Smooth muscle cell (in vitro differentiated cells): ENCODE results near the gene BICDL1. TPM values are rescaled to one million over a fixed set of nuclear protein-coding genes. Genes with fewer than 3 reads are reported as not detected.

Source experiments
- DNase-seq: peaks from one replicate; lab custom pipeline; 2025; ENCODE audit not compliant: unreplicated experiment; lab: John Stamatoyannopoulos, UW
- H2AFZ ChIP-seq: fragments of 200-600 bp; sonication (generic); 2 replicates; pipeline ENCODE4 v1.6.0; 2016; ENCODE audit warnings: antibody characterized with exemption, low read depth, mild to moderate bottlenecking
- H3F3A ChIP-seq: fragments of 200-600 bp; sonication (generic); 2 replicates; pipeline ENCODE4 v1.6.0; 2017; ENCODE audit warnings: antibody characterized with exemption, low read depth
- H3K27ac ChIP-seq: fragments of 200-600 bp; sonication (generic); 2 replicates; pipeline ENCODE4 v1.5.1; 2016; ENCODE audit warnings: low read depth, mild to moderate bottlenecking
- H3K27me3 ChIP-seq: fragments of 200-600 bp; sonication (generic); 2 replicates; pipeline ENCODE4 v1.6.1; 2016; ENCODE audit warnings: low read depth, mild to moderate bottlenecking
- H3K36me3 ChIP-seq: fragments of 200-600 bp; sonication (generic); 2 replicates; pipeline ENCODE4 v1.5.1; 2016; ENCODE audit warnings: low read depth
- H3K4me1 ChIP-seq: fragments of 200-600 bp; sonication (generic); 2 replicates; pipeline ENCODE4 v1.5.1; 2016; ENCODE audit warnings: low read depth
- H3K4me2 ChIP-seq: fragments of 200-600 bp; sonication (generic); 2 replicates; pipeline ENCODE4 v1.6.0; 2016; ENCODE audit warnings: mild to moderate bottlenecking
- H3K4me3 ChIP-seq: fragments of 200-600 bp; sonication (generic); 2 replicates; pipeline ENCODE4 v1.5.1; 2016; ENCODE audit warnings: mild to moderate bottlenecking
- H3K79me2 ChIP-seq: fragments of 200-600 bp; sonication (generic); 2 replicates; pipeline ENCODE4 v1.6.0; 2016; ENCODE audit warnings: low read depth, mild to moderate bottlenecking
- H3K9ac ChIP-seq: fragments of 200-600 bp; sonication (generic); 2 replicates; pipeline ENCODE4 v1.6.0; 2016; ENCODE audit warnings: low read depth
- H3K9me3 ChIP-seq: fragments of 200-600 bp; sonication (generic); replicated peaks from 2 replicates; pipeline ENCODE4 v1.5.1; 2016; ENCODE audit warnings: low read depth
- H4K20me1 ChIP-seq: fragments of 200-600 bp; sonication (generic); 2 replicates; pipeline ENCODE4 v1.6.0; 2016; ENCODE audit warnings: low read depth
- CTCF ChIP-seq: fragments of 200-600 bp; sonication (generic); IDR thresholded peaks from 2 replicates; pipeline ENCODE4 v1.5.1; 2017; ENCODE audit warnings: borderline replicate concordance, mild to moderate bottlenecking, antibody characterized with exemption; ENCODE audit not compliant: insufficient read depth, poor library complexity, severe bottlenecking
- WGBS: methylation state at CpG from one replicate; pipeline ENCODE4 v1.1.7; 2016; ENCODE audit warnings: low lambda C conversion rate; 5-methylcytosine and 5-hydroxymethylcytosine counted together
- polyA plus RNA-seq: library from polyadenylated mRNA; unstranded; fragments of >200 nt; fragmentation: Nextera tagmentation; extraction: Ambion mirVana; gene quantifications from 2 replicates; pipeline ENCODE4 v1.2.1, GENCODE V29; 2016
- total RNA-seq: library from RNA; depleted of rRNA; stranded (reverse); fragments of >200 nt; gene quantifications from 2 replicates; pipeline ENCODE4 v1.2.3, GENCODE V29; 2014

Gene BICDL1
- total and polyA plus RNA-seq, 2 experiments from 2014 or later: 0.43 to 1.7 TPM

- WGBS: 88% methylated on average over 2 of the region's 2 CpGs
- no peak for TF ChIP-seq CTCF
- no peaks in the 10 kb centered on the region for H3K36me3 ChIP-seq
- no peak overlapping the region for H3K4me2 ChIP-seq
- no peak overlapping the region for H3K4me3 ChIP-seq
- H3K79me2 ChIP-seq: no peaks in the 10 kb centered on the region
- peaks cover 4% of the 10 kb centered on the region for H4K20me1 ChIP-seq
- DNase-seq: no peak
- no peaks in the 10 kb centered on the region for H3K27me3 ChIP-seq
- no peak overlapping the region for H3K27ac ChIP-seq
- no peak overlapping the region for H2AFZ ChIP-seq
- no peaks in the 10 kb centered on the region for H3K9me3 ChIP-seq
- no peak overlapping the region for H3K9ac ChIP-seq
- peaks cover 16% of the 10 kb centered on the region for H3F3A ChIP-seq
- H3K4me1 ChIP-seq: peaks cover 15% of the 10 kb centered on the region
Measured at GRCh38 chr12:120121343-120121742, 132.3 kb downstream of the BICDL1 start.

- Histone ChIP-seq H3K4me3 (no peak overlapping the region), H3K4me2 (no peak overlapping the region), H3K36me3 (no peaks in the 10 kb centered on the region), H3K4me1 (peaks cover 15% of the 10 kb centered on the region), H3K27ac (no peak overlapping the region), H3K27me3 (no peaks in the 10 kb centered on the region), H3K79me2 (no peaks in the 10 kb centered on the region), H2AFZ (no peak overlapping the region), H4K20me1 (peaks cover 4% of the 10 kb centered on the region), H3F3A (peaks cover 16% of the 10 kb centered on the region), H3K9ac (no peak overlapping the region), H3K9me3 (no peaks in the 10 kb centered on the region)
- 92% methylated on average over 4 of the region's 4 CpGs for WGBS
- no peak for DNase-seq
- TF ChIP-seq CTCF: no peak
Measured at GRCh38 chr12:120121766-120122293, 132.8 kb downstream of the BICDL1 start.

- TF ChIP-seq CTCF: no peak
Measured at GRCh38 chr12:120125029-120125428, 136.0 kb downstream of the BICDL1 start.

GRCh38 chr12:120125792-120126634 lies 137.0 kb downstream of the BICDL1 start:
- H3K79me2 ChIP-seq: no peaks in the 10 kb centered on the region
- no peak overlapping the region for H2AFZ ChIP-seq
- no peak overlapping the region for H3K9ac ChIP-seq
- TF ChIP-seq CTCF: no peak
- no peak overlapping the region for H3K27ac ChIP-seq
- WGBS: 91% methylated on average over 6 of the region's 6 CpGs
- H3K4me2 ChIP-seq: no peak overlapping the region
- no peaks in the 10 kb centered on the region for H3K36me3 ChIP-seq
- no peak for DNase-seq
- H3K4me1 ChIP-seq: no peaks in the 10 kb centered on the region
- no peaks in the 10 kb centered on the region for H3K9me3 ChIP-seq
- no peaks in the 10 kb centered on the region for H3F3A ChIP-seq
- H3K27me3 ChIP-seq: no peaks in the 10 kb centered on the region
- H3K4me3 ChIP-seq: no peak overlapping the region
- H4K20me1 ChIP-seq: no peaks in the 10 kb centered on the region

More at GRCh38 chr12:120125029-120125428, 136.0 kb downstream of the BICDL1 start:
- no peaks in the 10 kb centered on the region for H4K20me1 ChIP-seq
- DNase-seq: no peak
- H3K79me2 ChIP-seq: no peaks in the 10 kb centered on the region
- H3K27me3 ChIP-seq: no peaks in the 10 kb centered on the region
- no peaks in the 10 kb centered on the region for H3F3A ChIP-seq
- no peaks in the 10 kb centered on the region for H3K4me1 ChIP-seq
- H3K9me3 ChIP-seq: no peaks in the 10 kb centered on the region
- 97% methylated on average over 4 of the region's 4 CpGs for WGBS
- no peak overlapping the region for H2AFZ ChIP-seq
- no peak overlapping the region for H3K4me2 ChIP-seq
- H3K4me3 ChIP-seq: no peak overlapping the region
- no peaks in the 10 kb centered on the region for H3K36me3 ChIP-seq
- H3K9ac ChIP-seq: no peak overlapping the region
- H3K27ac ChIP-seq: no peak overlapping the region
